CMK (cell line): ENCODE results near the gene CDC42BPA.
"Not testable (repeated sequence)": the region's sequence is repeated elsewhere in the genome, so short reads cannot be mapped to it uniquely, and the experiment has no call there.

Experiments
- DNase-seq: peaks from one replicate; pipeline ENCODE4 v3.0.0-alpha.2; 2010; ENCODE audit warnings: low read depth

The CDC42BPA gene

GRCh38 chr1:227255086-227255732, 63.1 kb downstream of the CDC42BPA start:
- no peak for DNase-seq

DNA sequence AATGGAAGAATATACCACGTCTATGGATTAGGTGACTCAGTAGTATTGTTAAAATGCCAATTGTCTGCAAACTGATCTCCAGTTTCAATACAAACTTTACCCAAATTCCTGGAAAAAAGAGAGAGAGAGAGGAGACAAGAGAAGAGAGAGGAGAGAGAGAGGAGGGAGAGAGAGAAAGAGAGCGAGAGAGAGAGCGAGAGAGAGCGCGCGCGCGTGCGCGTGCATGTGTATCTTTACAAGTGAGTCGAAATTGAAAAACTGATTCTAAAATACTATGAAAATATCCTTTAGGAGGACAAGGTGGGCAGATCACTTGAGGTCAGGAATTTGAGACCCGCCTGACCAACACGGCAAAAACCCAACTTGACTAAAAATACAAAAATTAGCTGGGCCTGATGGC, 65.2 kb downstream of the CDC42BPA start:
- no peak for DNase-seq

DNA sequence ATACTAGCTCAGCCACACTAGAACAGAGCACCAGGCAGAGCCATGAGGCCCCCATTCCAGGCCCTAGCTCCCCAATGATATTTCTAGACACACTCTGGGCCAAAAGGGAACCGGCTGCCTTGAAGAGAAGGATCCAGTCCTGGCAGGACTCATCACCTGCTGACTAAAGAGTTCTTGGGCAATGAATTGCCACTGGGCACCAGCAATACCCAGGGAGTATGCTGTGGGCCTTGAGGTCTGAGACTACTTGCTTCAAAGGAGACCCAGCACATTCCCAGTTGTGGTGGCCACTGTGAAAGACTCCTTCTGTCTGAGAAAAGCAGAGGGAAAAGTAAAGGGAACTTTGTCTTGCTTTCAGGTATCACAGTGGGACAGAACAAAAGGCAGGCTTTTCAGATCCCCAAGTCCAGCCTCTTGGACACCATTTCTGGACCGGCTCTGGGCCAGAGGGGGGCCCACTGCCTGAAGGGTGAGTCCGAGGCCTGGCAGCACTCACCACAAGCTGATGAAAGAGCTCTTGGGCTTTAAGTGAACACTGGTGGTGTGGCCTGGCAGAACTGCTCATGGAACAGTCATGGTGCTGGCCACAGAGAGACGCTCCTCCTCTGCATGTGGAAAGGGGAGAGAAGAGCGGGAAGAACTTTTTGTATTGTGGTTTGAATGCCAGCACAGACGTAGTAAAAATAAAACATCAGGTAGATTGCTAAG, 72.5 kb downstream of the CDC42BPA start:
- no peak for DNase-seq

DNA sequence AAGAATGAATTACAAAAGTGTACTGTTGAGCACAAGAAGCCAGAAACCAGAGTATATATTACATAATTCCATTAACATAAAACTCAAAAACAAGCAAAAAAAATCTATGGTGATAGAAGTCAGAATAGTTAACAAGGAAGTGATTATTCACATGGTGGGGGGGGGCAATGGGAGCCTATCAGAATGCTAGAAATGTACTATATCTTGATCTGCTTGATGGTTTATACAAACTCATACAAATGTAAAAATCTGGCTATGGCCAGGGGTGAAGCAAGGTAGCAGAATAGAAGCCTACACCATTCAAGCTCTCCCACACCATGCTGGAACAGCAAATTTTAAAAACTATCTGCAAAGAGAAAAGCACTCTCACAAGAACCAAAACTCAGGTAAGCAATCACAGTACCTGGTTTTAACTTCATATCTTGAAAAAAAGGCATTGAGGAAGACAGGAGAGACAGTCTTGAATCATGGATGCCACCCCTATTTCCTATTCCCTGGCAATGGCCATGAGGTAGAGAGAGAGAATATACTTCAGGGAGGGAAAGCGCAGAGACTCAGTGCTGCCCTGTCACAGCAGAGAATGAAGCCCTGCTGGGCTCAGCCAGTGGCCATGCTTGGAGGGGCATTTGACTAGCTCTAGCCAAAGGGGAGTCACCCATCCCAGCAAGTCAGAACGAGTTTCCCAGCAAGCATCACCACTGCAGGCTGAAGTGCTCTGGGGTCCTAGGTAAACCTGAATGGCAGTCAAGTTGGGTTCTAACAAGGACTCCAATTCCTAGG, 73.8 kb downstream of the CDC42BPA start:
- no peak for DNase-seq

GRCh38 chr1:227242811-227243682, 75.2 kb downstream of the CDC42BPA start:
- DNase-seq: no peak

DNA sequence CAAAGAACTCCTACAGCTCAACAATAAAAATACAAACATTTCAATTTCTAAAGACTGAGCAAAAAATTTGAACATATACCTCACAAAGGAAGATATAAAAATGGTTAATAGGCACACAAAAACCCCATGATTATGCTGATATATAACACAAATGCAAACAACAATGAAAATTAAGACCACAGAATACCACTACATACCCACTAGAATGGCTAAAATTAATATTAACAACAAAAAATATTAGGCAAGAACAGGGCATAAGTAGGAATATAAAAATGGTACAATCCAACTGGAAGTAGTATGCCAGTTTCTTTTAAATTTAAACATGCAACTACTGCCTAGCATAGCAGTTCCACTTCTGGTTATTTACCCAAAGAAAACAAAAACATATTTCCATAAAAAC, 77.3 kb downstream of the CDC42BPA start:
- DNase-seq: no peak

DNA sequence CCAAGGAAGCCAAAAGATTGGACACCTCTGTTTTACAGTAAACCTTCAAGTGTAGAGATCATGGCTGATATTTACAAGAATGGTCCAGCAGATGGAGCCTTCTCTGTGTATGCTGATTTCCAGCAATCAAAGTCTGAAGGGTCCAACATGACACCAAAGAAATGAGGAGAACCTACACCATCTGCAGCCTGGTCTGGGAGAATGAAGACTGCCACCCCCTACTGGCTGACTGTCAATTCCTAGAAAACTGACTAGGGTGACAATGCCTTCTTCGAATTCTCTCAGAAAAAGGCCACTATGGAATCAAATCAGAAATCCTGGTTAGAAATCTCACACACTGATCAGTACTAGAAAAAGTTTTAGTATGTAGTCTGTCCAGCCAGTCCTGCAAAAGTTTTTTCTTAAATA, 83.3 kb downstream of the CDC42BPA start:
- peak; percentile 59 for DNase-seq

GRCh38 chr1:227231128-227231527, 87.2 kb downstream of the CDC42BPA start:
- DNase-seq: not testable (repeated sequence)

- no peak for DNase-seq
Measured at GRCh38 chr1:227228201-227228600, 90.1 kb downstream of the CDC42BPA start.

DNA sequence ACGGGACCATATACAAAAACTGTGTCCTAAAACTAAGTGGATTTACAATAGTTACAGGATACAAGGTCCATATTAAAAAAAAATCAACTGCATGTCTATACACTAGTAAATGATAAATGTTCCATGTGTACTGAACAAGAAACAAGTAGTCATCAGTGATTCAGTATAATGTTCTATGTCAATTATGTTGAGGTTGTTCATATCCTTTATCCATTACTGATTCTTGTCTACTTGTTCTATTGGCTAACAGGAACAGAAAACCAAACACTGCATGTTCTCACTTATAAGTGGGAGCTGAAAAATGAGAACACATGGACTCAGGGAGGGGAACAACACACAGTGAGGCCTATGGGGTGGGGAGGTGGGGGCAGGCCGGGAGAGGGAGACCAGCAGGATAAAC, 90.5 kb downstream of the CDC42BPA start:
- DNase-seq: no peak

- no peak for DNase-seq
Measured at GRCh38 chr1:227225715-227226346, 92.5 kb downstream of the CDC42BPA start.

DNA sequence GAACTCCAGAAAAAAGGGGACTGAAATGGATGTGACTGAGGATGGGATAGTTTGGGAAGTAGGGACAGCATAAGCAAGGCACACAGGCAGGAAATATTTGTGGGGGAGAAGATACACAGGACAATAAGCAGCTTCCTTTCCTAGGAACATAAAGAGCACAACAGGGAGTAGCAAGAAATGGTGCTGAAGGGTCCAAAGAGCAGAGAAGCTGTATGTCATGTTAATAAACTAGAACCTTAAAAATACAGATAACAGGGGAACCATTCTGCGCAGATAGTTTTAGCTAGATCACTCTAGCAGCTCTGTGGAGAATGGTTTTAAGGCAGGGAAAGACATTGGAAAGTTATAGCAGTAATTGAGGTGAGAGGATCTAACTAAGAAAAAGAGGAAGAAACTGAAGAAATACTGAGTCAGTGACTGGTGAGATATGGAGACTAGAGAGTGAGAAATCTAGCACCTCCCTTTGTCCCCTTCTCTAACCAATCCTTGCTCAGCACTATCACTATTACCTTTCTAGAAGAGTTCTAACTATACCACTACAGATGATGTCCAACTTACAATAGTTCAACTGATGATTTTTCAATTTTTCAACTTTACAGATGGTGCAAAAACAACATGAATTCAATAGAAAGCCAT, 95.0 kb downstream of the CDC42BPA start:
- no peak for DNase-seq

DNA sequence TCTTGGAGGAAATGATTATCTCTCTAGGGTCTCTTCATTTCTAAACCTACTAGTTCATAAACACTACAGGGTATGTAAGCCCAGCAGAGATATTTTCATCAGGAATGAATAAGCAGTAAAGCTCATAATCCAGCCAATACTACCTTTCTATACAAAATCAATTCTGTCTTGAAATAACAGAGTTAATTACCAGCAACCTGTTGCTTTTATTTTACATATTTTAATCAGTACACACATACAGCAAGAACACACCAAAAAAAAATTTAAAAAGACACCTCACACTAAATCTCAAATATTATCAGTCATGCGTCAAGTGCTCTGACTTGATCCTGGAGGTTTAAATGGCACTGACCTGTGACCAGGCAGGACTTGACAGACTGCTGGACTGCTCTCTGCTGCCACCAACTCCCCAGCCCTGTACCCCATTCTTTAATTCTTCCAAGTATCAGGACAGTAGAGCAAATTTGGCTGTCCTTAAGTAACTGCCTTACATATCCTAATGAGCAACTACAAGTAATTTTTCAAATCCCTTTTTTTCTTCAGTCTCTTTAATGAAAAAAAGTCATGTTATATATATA, 98.5 kb downstream of the CDC42BPA start:
- DNase-seq: no peak

GRCh38 chr1:227218870-227219573, 99.3 kb downstream of the CDC42BPA start:
- DNase-seq: no peak

DNA sequence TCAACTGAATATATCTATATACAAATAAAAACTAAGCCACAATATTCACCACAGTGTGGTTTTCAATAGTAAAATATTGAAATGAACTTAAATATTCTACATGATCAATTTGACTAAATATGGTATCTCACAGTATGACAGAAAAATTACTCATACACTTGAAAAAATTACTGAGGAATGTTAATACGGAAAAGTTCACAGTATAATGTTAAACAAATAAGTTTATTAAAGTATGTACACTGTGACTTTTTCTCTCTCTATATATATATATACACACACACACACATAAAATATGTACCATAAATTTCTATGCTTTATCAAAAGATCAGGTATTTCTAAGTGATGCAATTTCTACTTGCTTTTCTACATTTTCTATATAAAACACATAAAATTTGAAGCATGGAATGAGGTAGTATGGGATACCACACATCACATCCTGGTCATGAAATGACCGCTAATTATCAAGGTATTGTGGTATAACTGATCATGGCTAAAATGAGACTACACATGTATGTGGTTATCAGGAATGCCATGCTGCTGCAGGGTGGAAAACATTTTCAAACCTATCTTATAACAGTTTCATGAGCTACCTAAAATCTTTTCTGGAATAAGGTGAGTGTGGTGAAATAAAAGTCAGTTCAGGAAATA, 102.3 kb downstream of the CDC42BPA start:
- no peak for DNase-seq

DNA sequence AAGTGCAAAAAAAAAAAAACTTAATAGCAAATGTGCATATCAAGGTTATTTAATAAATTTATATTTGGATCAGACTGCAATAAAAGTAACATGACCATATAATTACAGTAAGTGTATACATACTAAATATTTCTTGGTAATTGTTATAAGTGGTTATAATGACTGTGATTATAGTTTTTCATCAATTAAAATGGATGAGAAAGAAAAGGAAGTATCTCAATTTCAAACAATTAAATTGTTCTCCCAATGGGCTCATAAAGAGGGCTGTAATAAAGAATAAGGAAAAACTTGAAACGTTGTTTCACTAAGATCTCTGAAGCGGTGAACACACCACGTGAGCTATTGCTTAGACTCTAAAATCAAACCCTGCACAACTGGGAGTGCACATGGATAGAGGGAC, 104.1 kb downstream of the CDC42BPA start:
- DNase-seq: no peak

GRCh38 chr1:227213426-227213825, 104.9 kb downstream of the CDC42BPA start:
- no peak for DNase-seq

DNA sequence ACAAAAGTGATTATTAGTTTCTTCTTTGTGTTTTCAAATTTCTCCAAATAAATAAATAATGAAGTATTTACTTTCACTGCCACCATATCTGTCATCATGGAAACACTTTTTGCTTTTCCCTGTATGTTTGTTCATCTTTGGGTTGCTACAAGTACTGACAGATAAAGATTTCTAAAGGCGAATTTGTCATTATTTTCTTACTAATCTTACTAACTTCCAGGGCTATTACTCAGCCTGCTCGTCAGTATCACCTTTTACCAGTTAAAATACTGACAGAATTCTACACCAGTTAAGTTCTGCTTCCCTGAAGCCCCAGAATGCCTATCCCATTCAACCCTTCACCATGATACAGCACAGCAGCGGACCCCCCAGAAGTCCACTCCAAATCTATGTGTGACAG, 106.1 kb downstream of the CDC42BPA start:
- no peak for DNase-seq

DNA sequence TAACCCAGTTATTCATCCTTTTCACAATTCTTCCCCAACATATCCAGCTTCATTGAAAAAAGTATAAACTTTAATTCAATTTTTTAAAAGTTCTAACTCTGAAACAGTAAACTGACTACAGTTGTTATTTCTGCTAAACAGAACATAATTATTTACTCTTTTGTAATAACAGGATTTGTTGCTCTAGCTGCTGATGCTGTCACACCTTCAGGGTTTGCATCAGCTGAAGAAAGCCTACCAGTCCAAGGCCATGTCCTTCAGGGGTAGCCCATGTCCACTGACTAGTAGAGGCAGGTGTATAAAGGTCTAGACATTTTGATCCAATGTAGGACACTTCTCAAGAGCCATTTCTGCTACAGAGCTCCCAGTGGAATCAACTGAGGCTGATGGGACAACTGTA, 107.7 kb downstream of the CDC42BPA start:
- DNase-seq: no peak

- DNase-seq: no peak
Measured at GRCh38 chr1:227197064-227197463, 121.2 kb downstream of the CDC42BPA start.
